GM23338 (cell line): Measurements from ENCODE around the gene PLA2R1. TPM values are rescaled to one million over a fixed set of nuclear protein-coding genes. Genes with fewer than 3 reads are reported as not detected.

Experiments
- CREB1 ChIP-seq: fragments of 250-450 bp; sonication (Bioruptor Pico); IDR thresholded peaks from 2 replicates; pipeline ENCODE4 v1.5.0; 2020; ENCODE audit warnings: low read depth, mild to moderate bottlenecking, moderate library complexity
- EZH2phosphoT487 ChIP-seq: fragments of 200-600 bp; sonication (generic); IDR thresholded peaks from one replicate; pipeline ENCODE4 v1.8.1; 2018; ENCODE audit warnings: antibody characterized with exemption; ENCODE audit not compliant: unreplicated experiment
- JUNB ChIP-seq: IDR thresholded peaks from one replicate; pipeline ENCODE4 v1.6.1; 2016; ENCODE audit warnings: antibody characterized with exemption; ENCODE audit not compliant: unreplicated experiment
- NANOG ChIP-seq: IDR thresholded peaks from 2 replicates; pipeline ENCODE4 v1.6.1; 2016; ENCODE audit warnings: antibody characterized with exemption, borderline replicate concordance
- POLR2AphosphoS5 ChIP-seq: IDR thresholded peaks from 2 replicates; pipeline ENCODE4 v1.6.1; 2016; ENCODE audit warnings: antibody characterized with exemption, low read depth
- STAT1 ChIP-seq: IDR thresholded peaks from one replicate; pipeline ENCODE4 v1.6.1; 2016; ENCODE audit warnings: antibody characterized with exemption; ENCODE audit not compliant: unreplicated experiment
- ZNF114 ChIP-seq: fragments of 250-450 bp; sonication (Bioruptor Pico); IDR thresholded peaks from 2 replicates; pipeline ENCODE4 v1.5.0; 2020; ENCODE audit warnings: mild to moderate bottlenecking, moderate library complexity
- ZNF331 ChIP-seq: fragments of 250-450 bp; sonication (Bioruptor Pico); IDR thresholded peaks from 2 replicates; pipeline ENCODE4 v1.5.0; 2020; ENCODE audit warnings: low read depth, mild to moderate bottlenecking, moderate library complexity
- polyA plus RNA-seq: library from polyadenylated mRNA; unstranded; fragments of >200 nt; fragmentation: Nextera tagmentation; extraction: Ambion mirVana; gene quantifications from 2 replicates; pipeline ENCODE4 v1.2.1, GENCODE V29; 2016
- total RNA-seq: library from RNA; depleted of rRNA; stranded (reverse); fragments of >200 nt; shearing (Covaris generic); gene quantifications from 2 replicates; pipeline ENCODE4 v1.2.3, GENCODE V29; 2014
- TF ChIP-seq, protein P1 (sequence below): fragments of 250-450 bp; sonication (Bioruptor Pico); IDR thresholded peaks from 2 replicates; pipeline ENCODE4 v1.5.0; 2020; ENCODE audit warnings: mild to moderate bottlenecking, moderate library complexity
- TF ChIP-seq, protein P2 (sequence below), 2 experiments: fragments of 200-600 bp in 1 of 2; sonication (generic) in 1 of 2; conservative IDR thresholded peaks; 2 replicates each; pipeline versions ENCODE4 v1.5.1 to v1.6.1; 2016 to 2017; ENCODE audit warnings: antibody characterized with exemption in 2 of 2, low read depth in 2 of 2, mild to moderate bottlenecking in 2 of 2, moderate library complexity in 1 of 2
- TF ChIP-seq, protein P3 (sequence below): IDR thresholded peaks from 2 replicates; pipeline ENCODE4 v1.6.1; 2016; ENCODE audit warnings: antibody characterized with exemption

PLA2R1 gene
- total and polyA plus RNA-seq, 2 experiments from 2014 or later, result 0.57 to 1.2 TPM

DNA sequence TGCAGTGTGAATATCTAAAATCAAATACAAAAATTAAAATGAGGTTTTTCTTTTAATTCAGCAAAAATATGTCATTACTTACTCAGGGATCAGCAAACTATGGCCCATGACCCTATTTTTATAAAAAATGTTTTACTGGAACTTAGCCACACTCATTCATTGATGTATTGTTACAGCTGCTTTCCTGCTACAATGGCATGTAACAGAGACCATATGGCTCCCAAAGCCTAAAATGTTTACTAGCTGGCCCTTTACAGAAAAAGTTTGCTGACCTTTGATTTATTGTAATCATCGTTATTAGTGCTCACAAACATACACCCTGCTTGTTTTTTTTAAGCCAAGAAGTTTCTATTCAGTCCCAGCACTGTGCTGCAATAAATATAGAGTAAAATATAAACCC lies 120.3 kb downstream of the PLA2R1 start (continued):
- TF ChIP-seq, protein P1, sequence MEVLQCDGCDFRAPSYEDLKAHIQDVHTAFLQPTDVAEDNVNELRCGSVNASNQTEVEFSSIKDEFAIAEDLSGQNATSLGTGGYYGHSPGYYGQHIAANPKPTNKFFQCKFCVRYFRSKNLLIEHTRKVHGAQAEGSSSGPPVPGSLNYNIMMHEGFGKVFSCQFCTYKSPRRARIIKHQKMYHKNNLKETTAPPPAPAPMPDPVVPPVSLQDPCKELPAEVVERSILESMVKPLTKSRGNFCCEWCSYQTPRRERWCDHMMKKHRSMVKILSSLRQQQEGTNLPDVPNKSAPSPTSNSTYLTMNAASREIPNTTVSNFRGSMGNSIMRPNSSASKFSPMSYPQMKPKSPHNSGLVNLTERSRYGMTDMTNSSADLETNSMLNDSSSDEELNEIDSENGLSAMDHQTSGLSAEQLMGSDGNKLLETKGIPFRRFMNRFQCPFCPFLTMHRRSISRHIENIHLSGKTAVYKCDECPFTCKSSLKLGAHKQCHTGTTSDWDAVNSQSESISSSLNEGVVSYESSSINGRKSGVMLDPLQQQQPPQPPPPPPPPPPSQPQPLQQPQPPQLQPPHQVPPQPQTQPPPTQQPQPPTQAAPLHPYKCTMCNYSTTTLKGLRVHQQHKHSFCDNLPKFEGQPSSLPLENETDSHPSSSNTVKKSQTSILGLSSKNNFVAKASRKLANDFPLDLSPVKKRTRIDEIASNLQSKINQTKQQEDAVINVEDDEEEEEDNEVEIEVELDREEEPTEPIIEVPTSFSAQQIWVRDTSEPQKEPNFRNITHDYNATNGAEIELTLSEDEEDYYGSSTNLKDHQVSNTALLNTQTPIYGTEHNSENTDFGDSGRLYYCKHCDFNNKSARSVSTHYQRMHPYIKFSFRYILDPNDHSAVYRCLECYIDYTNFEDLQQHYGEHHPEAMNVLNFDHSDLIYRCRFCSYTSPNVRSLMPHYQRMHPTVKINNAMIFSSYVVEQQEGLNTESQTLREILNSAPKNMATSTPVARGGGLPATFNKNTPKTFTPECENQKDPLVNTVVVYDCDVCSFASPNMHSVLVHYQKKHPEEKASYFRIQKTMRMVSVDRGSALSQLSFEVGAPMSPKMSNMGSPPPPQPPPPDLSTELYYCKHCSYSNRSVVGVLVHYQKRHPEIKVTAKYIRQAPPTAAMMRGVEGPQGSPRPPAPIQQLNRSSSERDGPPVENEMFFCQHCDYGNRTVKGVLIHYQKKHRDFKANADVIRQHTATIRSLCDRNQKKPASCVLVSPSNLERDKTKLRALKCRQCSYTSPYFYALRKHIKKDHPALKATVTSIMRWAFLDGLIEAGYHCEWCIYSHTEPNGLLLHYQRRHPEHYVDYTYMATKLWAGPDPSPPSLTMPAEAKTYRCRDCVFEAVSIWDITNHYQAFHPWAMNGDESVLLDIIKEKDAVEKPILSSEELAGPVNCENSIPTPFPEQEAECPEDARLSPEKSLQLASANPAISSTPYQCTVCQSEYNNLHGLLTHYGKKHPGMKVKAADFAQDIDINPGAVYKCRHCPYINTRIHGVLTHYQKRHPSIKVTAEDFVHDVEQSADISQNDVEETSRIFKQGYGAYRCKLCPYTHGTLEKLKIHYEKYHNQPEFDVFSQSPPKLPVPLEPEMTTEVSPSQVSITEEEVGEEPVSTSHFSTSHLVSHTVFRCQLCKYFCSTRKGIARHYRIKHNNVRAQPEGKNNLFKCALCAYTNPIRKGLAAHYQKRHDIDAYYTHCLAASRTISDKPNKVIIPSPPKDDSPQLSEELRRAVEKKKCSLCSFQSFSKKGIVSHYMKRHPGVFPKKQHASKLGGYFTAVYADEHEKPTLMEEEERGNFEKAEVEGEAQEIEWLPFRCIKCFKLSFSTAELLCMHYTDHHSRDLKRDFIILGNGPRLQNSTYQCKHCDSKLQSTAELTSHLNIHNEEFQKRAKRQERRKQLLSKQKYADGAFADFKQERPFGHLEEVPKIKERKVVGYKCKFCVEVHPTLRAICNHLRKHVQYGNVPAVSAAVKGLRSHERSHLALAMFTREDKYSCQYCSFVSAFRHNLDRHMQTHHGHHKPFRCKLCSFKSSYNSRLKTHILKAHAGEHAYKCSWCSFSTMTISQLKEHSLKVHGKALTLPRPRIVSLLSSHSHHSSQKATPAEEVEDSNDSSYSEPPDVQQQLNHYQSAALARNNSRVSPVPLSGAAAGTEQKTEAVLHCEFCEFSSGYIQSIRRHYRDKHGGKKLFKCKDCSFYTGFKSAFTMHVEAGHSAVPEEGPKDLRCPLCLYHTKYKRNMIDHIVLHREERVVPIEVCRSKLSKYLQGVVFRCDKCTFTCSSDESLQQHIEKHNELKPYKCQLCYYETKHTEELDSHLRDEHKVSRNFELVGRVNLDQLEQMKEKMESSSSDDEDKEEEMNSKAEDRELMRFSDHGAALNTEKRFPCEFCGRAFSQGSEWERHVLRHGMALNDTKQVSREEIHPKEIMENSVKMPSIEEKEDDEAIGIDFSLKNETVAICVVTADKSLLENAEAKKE (CRISPR knock-in tag), result no peak
- TF ChIP-seq EZH2phosphoT487 (no peak), CREB1 (CRISPR knock-in tag) (no peak), ZNF114 (CRISPR knock-in tag) (no peak), ZNF331 (CRISPR knock-in tag) (no peak), STAT1 (no peak), POLR2AphosphoS5 (no peak), JUNB (no peak), NANOG (no peak)
- TF ChIP-seq, protein P2, sequence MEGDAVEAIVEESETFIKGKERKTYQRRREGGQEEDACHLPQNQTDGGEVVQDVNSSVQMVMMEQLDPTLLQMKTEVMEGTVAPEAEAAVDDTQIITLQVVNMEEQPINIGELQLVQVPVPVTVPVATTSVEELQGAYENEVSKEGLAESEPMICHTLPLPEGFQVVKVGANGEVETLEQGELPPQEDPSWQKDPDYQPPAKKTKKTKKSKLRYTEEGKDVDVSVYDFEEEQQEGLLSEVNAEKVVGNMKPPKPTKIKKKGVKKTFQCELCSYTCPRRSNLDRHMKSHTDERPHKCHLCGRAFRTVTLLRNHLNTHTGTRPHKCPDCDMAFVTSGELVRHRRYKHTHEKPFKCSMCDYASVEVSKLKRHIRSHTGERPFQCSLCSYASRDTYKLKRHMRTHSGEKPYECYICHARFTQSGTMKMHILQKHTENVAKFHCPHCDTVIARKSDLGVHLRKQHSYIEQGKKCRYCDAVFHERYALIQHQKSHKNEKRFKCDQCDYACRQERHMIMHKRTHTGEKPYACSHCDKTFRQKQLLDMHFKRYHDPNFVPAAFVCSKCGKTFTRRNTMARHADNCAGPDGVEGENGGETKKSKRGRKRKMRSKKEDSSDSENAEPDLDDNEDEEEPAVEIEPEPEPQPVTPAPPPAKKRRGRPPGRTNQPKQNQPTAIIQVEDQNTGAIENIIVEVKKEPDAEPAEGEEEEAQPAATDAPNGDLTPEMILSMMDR (conservative IDR thresholded peaks at IDR 0.05; ENCODE audit: low read depth in 2 of 2), result no peak
- TF ChIP-seq, protein P3, sequence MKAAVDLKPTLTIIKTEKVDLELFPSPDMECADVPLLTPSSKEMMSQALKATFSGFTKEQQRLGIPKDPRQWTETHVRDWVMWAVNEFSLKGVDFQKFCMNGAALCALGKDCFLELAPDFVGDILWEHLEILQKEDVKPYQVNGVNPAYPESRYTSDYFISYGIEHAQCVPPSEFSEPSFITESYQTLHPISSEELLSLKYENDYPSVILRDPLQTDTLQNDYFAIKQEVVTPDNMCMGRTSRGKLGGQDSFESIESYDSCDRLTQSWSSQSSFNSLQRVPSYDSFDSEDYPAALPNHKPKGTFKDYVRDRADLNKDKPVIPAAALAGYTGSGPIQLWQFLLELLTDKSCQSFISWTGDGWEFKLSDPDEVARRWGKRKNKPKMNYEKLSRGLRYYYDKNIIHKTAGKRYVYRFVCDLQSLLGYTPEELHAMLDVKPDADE, result no peak
